ENCODE measurements around the gene KNDC1. TPM values are rescaled to one million over a fixed set of nuclear protein-coding genes. Genes with fewer than 3 reads are reported as not detected.
"Not testable (repeated sequence)": the region's sequence is repeated elsewhere in the genome, so short reads cannot be mapped to it uniquely, and the experiment has no call there.

KNDC1 gene
- total RNA-seq, 1 donor from 2014 or later = 0.06 TPM

GRCh38 chr10:133131734-133132472 is 28.1 kb upstream of the KNDC1 start:
- no peak for TF ChIP-seq CTCF (conservative IDR thresholded peaks at IDR 0.05; ENCODE audit: low read depth, low read length)
- H3K4me3 ChIP-seq (ENCODE audit: low read depth, low read length) = no peak overlapping the region
- DNase-seq (ENCODE audit: low read depth) = no peak

- no peak overlapping the region for H3K4me3 ChIP-seq (ENCODE audit: low read depth, low read length)
- no peak for TF ChIP-seq CTCF (conservative IDR thresholded peaks at IDR 0.05; ENCODE audit: low read depth, low read length)
- DNase-seq (ENCODE audit: low read depth) = no peak
Observed at GRCh38 chr10:133132473-133133291, 27.3 kb upstream of the KNDC1 start.

- DNase-seq (ENCODE audit: low read depth) = no peak
- no peak overlapping the region for H3K4me3 ChIP-seq (ENCODE audit: low read depth, low read length)
- no peak for TF ChIP-seq CTCF (conservative IDR thresholded peaks at IDR 0.05; ENCODE audit: low read depth, low read length)
Observed at GRCh38 chr10:133133471-133134231, 26.4 kb upstream of the KNDC1 start.

- no peak for TF ChIP-seq CTCF (conservative IDR thresholded peaks at IDR 0.05; ENCODE audit: low read depth, low read length)
- H3K4me3 ChIP-seq (ENCODE audit: low read depth, low read length) = no peak overlapping the region
- no peak for DNase-seq (ENCODE audit: low read depth)
Observed at GRCh38 chr10:133134411-133135115, 25.5 kb upstream of the KNDC1 start.

- DNase-seq (ENCODE audit: low read depth) = no peak
- no peak for TF ChIP-seq CTCF (conservative IDR thresholded peaks at IDR 0.05; ENCODE audit: low read depth, low read length)
- H3K4me3 ChIP-seq (ENCODE audit: low read depth, low read length) = no peak overlapping the region
Observed at GRCh38 chr10:133135116-133135465, 24.9 kb upstream of the KNDC1 start.

GRCh38 chr10:133137486-133138145 is 22.4 kb upstream of the KNDC1 start:
- not testable (repeated sequence) for DNase-seq (ENCODE audit: low read depth); H3K4me3 ChIP-seq (ENCODE audit: low read depth, low read length)

Measured in epithelial cell of proximal tubule (primary cell).